Suppressor macrophage (primary cell): ENCODE measurements around the gene POU2F3.
"Not testable (repeated sequence)": the region's sequence is repeated elsewhere in the genome, so short reads cannot be mapped to it uniquely, and the experiment has no call there.

Experiments used
- DNase-seq, 4 experiments: peaks; one replicate each; pipeline ENCODE4 v3.0.0-alpha.2; 2020 to 2022

The POU2F3 gene

DNA sequence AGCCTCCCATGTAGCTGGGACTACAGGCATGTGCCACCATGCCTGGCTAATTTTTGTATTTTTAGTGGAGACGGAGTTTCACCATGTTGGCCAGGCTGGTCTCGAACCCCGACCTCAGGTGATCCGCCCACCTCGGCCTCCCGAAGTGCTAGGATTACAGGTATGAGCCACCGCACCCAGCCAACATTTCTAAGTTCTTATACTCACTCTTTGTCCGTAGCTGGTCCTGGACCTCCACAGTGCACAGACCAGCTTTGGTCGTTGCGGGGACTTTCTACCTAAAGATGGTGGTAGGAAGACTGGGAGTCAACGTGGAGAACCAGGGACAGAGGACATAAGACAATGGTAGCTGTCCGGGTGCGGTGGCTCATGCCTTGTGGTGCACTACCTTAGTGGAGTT is 13.4 kb downstream of the POU2F3 start:
- not testable (repeated sequence) for DNase-seq

GRCh38 chr11:120254788-120255518 is 15.0 kb downstream of the POU2F3 start:
- DNase-seq = no peak

DNA sequence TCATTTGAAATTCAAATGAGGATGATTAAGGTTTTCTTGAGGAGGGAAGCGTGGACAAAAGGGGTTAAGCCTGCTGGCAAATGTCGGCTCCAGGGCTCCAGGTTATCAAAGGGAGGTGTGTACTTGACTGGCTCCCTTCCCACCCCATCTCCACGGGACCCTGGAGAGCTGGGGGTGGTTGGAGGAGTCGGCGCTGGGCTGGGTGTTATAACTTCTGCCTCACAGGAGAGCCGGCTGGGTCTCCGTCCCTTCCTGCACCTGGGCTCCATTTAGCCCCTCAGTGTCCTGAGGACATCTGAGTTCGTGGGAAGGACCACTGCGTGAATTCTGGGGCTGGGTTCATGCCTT is 15.6 kb downstream of the POU2F3 start:
- DNase-seq = no peak

- no peak for DNase-seq
These were observed 16.2 kb downstream of the POU2F3 start for GRCh38 chr11:120256178-120256577.

DNA sequence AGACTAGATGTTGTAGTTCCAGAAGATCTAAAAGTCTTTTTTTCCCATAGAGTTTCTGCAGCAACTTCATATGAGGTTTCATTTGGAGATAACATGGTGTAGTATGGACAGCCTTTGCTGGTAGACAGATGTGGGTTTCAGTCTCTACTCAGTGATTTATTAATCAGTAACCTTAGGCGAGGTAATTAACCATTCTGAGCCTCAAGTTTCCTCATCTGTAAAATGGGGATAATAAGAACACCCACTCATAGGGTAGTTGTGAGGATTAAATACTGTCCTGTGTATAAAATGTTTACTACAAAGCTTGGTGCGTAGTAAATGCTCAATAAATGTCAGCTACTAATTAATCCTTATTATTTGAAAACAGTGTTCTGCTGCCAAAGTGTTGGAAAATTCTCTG is 16.8 kb downstream of the POU2F3 start:
- no peak for DNase-seq

DNA sequence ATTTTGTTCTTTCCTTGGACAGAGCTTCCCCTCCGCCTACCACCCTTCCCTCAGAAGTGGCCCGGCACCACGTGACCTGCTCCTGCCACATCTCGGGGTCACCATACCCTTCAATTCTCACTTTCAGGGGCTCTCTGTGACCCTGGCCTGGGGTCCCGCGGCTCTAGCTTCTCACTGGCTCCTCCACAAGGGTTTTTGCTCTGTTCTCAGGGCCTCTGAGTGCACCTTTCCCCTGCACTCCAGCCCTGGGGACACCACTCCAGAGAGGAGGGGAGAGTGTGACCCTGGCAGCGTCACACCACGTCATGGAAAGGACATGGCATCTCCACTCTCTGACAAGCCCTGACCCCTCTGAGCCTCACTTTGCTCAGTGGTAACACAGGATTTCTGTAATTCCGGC is 17.4 kb downstream of the POU2F3 start:
- DNase-seq = no peak

DNA sequence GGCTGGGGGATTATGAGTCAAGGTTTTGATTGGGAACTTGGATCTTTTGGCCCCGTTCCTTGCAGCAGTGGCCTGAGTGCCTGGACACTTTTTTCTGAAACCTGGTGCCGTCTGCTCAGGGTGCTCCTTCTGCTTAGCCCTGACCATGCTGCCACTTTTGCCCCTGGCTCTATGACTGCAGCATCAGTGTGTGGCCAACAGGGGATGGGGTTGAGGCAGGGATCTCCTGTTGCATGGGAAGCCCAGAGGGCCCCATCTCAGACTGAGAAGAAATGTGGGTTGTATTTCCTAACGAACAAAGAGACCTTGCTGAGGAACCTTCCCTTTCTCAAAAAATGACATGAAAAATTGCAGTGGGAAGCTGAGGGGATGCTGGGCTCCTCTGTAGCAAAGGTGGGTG is 18.7 kb downstream of the POU2F3 start:
- no peak for DNase-seq

- no peak for DNase-seq
These were observed 19.3 kb downstream of the POU2F3 start for GRCh38 chr11:120259241-120259640.

DNA sequence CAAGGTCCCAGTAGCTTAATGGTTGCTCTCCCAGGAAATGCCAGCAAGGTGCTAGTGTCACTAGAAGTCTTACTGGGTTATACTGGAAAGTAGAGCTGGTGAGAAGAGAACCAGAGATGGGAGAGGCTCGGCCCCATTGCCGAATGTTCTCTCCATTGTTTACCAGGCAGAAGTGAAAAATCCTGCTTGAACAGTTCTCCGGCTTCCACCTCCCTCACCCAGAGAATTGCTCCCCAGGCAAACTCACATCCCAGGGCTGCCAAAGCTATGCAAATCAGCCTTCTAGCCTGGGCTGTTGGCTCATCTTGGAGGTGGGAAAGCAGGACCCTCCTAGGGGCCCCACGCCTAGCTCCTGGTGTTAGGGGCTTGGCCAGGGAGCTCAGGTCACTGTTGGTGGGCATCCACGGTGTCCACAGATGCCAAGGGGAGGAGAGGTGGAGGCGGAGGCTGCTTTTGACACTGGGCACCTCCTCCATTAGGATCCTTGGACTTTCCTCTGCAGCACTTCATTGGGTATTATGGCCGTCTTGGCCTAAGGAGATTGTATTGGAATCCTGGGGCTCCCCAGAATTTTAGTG is 20.1 kb downstream of the POU2F3 start:
- DNase-seq = no peak

- DNase-seq = no peak
These were observed 20.7 kb downstream of the POU2F3 start for GRCh38 chr11:120260616-120261015.

DNA sequence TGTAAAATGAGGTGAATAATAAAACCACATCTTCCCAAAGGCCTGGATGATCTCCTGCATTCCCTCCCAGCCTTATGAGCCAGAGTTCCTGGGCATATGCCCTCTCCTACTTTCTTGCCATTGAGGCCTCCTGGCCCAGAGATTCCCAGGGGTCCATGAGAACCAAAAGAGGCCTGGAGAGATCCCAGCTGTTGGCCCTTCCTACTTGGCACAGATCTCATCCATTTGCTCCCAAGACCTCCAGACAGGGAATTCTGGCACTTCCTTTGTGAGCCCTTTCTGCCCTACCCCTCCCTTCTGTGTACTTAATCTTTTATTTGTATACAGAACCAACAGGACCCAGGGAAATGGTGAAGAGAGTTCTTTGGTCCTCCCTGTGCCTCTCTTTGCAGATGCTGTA is 21.4 kb downstream of the POU2F3 start:
- DNase-seq = no peak

- no peak for DNase-seq
These were observed 22.0 kb downstream of the POU2F3 start for GRCh38 chr11:120261931-120262330.

GRCh38 chr11:120267319-120267718 is 27.4 kb downstream of the POU2F3 start:
- DNase-seq = no peak

DNA sequence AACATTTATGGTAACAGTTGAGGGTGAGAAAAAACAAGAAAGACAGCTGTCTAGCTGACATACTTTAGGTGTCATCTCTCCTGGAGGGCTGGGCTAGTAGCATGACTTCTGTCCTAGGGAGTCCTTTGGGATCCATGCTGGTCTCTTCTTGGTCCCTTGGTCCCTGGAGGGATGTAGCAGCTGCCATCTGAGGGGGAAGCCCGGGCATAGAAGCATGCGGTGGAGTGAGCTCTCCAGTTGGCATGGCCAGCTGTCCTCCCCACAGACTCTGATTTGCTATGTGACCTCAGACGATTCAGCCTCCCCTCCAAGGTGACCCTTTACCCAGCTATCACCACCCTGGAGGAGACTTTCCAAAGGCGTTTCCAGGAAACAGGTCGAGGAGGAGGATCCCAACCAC is 28.7 kb downstream of the POU2F3 start:
- no peak for DNase-seq

DNA sequence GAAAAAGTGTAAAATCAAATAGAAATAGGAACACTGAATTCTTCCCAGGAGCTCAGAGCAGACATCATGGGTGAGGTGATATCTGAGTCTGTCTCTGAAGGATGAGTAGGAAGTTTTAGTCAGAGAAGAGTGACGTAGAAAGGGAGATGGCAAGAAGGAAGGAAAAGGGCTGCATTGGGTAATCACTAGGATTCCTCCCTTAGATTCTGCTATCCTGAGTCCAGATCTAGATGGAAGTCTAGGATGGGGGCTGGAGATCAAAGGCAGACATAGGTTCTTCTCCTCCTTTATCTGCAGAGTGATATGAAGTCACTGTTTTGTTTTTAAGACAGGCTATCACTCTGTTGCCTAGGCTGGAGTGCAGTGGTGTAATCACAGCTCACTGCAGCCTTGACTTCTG is 30.4 kb downstream of the POU2F3 start:
- DNase-seq = no peak

GRCh38 chr11:120271672-120272071 is 31.7 kb downstream of the POU2F3 start:
- DNase-seq = no peak

GRCh38 chr11:120272303-120272702 is 32.4 kb downstream of the POU2F3 start:
- DNase-seq = no peak

DNA sequence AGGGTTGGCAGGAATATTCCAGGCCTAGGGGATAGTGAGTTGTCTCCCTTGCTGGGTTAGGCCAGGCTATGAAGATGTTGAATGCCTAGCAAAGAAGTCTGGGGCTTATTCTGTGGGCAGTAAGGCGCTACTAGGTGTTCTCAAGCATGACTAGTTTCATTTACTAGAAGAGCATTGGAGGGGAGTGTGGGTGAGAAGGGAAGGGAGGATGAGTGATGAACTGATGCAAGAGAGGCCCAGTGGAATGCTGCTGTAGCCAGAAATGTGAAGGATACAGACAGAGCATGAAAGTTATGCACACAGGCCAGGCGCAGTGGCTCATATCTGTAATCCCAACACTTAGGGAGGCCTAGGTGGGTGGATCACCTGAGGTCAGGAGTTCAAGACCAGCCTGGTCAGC is 33.5 kb downstream of the POU2F3 start:
- no peak for DNase-seq

DNA sequence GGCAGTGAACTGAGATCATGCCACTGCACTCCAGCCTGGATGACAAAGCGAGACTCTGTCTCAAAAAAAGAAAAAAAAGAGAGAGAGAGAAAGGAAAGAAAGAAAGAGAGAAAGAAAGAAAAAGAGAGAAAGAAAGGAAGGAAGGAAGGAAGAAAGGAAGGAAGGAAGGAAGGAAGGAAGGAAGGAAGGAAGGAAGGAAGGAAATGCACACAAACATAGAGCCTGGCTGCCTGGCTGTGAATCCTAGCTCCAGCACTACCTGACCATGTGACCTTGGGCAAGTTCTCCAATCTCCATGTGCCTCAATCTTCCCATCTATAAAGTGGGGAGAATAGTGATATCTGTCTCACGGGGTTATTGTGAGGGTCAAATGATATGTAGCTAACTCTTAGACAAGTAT is 34.0 kb downstream of the POU2F3 start:
- DNase-seq = not testable (repeated sequence)

- no peak for DNase-seq
These were observed 39.6 kb downstream of the POU2F3 start for GRCh38 chr11:120279502-120279901.

GRCh38 chr11:120280600-120281051 is 40.7 kb downstream of the POU2F3 start:
- DNase-seq = no peak

DNA sequence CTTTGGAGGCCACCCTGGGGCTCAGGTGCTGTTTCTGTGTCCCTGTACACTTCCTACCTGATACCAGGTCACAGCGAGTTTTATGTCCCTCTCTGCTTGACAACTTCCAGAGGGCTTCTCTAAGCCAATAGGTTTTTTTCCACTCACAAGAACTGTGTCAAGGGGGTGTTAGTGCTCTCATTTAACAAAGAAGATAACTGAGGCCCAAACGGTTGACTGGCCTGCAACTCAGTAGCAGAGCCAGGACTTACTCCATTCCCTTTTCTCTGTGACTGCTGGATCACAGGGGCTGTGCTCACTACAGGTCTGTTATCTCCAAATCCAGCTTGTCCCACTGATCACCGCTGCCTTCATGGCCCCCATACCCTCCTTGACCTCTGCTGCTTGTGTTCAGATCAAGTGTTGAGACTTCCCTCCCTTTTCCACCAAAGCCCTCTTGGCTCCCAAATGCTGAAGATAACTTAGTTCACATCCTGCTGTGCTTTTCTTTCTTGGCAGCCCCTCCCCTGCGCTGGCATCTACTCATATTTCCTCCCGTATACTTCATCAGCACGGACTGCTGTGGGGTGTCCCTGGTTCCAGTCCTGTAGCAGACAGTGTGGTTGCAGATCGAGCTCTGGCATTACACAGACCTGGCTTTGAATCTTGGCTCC is 41.3 kb downstream of the POU2F3 start:
- no peak for DNase-seq

DNA sequence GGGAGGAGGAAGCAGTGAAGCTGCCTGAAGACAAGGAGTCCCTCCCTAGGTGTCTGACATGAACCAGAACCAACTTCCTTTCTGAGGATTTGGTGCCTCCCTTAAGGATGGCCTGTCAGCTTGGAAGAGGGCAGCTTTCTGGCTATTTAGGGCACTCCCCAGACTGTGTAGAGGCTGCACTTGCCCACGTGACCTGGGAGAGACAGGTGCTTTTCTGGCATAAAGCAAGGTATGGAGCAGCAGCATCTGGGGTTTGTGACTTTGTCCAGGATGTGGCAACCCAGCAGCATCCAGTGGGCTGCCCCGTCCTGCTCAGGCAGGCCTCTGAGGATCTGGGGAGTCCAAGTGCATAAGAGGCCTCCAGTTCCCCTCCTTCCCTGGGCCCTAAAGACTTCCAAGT is 43.2 kb downstream of the POU2F3 start:
- DNase-seq = no peak

GRCh38 chr11:120284272-120284671 is 44.3 kb downstream of the POU2F3 start:
- no peak for DNase-seq
